Motor neuron (in vitro differentiated cells): ENCODE measurements around the gene UBE2K. TPM values are rescaled to one million over a fixed set of nuclear protein-coding genes. Genes with fewer than 3 reads are reported as not detected.
"Not testable (repeated sequence)": the region's sequence is repeated elsewhere in the genome, so short reads cannot be mapped to it uniquely, and the experiment has no call there.

ENCODE experiments used
- ATAC-seq, 8 experiments: fragments of 200-7000 bp; cut with Tn5 transposase; replicated peaks in 6 of 8; 2 replicates each; pipeline ENCODE4 v1.8.0; 2021; ENCODE audit warnings: mild to moderate bottlenecking in 8 of 8, moderate library complexity in 8 of 8
- H3K27ac ChIP-seq, 2 donors: fragments of 250-450 bp; sonication (Bioruptor Pico); 2 replicates each; pipeline ENCODE4 v1.9.0; 2021; ENCODE audit warnings: antibody characterized with exemption in 2 of 2, mild to moderate bottlenecking in 2 of 2, moderate library complexity in 1 of 2
- H3K4me1 ChIP-seq, 2 donors: fragments of 250-450 bp; sonication (Bioruptor Pico); replicated peaks in 1 of 2; 2 replicates each; pipeline ENCODE4 v1.6.1; 2021; ENCODE audit warnings: antibody characterized with exemption in 2 of 2, mild to moderate bottlenecking in 2 of 2, moderate library complexity in 1 of 2
- H3K4me3 ChIP-seq, 5 donors: fragments of 250-450 bp; sonication (Bioruptor Pico); 2 replicates each; pipeline ENCODE4 v1.9.0; 2021; ENCODE audit warnings: antibody characterized with exemption in 5 of 5, mild to moderate bottlenecking in 5 of 5, moderate library complexity in 4 of 5
- WGBS, 10 experiments: fragments of 450-650 bp; shearing (Covaris generic); methylation state at CpG; one replicate each; pipeline ENCODE4 v1.0.0; 2022; 5-methylcytosine and 5-hydroxymethylcytosine counted together
- in situ Hi-C, 9 experiments: fragments of 400-800 bp; cut with MboI; loops; one replicate each; pipeline ENCODE4 v1.15.0; 2021; ENCODE audit warnings: low sequenced_read_pairs in 9 of 9, low pct_unique_long_range_greater_than_20kb in 2 of 9; ENCODE audit not compliant: unreplicated experiment in 9 of 9
- total RNA-seq, 8 experiments: library from RNA; unstranded; fragments of 300-600 nt; gene quantifications; 2 replicates each; pipeline versions ENCODE4 v1.2.3 to v1.2.4, GENCODE V29; 2022

Gene UBE2K
- total RNA-seq, 8 experiments from 2014 or later: 26.2 to 69.4 (median 37.4) TPM

DNA sequence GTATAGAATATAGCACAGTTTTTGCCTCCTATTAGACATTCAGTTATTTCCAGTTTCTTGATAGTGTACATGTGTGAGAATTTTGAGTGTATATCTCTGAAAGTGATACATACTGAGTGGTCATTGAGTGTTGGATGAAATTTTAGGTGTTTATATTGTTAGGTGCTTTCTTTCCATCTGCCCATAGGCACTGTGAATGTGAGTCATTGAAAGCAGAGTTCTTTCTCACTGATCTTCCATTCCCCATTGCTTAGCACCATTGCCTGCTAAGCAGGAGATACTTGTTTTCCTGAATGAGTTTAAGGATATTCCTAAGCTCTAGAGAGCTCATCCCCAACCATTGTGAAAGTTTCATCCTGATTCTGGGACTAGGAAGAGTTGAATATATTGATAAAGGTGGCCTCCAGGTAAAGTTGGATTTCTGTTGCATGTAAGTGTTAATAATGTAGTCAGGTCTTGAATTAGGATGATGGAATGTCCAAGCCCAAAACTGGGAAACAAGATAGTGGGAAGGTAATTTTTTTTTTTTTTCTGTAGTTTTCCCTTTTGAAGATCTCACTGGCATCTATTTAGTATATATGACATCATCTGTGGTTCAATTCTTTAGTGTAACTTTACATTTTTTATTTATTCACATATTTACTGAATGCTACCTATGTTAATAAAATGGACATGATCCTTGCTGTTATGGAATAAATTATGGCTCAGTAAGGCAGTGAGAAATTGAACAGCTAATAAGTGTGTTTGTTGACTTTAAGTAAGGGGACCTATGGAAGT is 22.1 kb downstream of the UBE2K start:
- H3K4me3 ChIP-seq: no peak overlapping the region
- ATAC-seq: peak in 2 of 8 experiments; percentile 28 to 49
- no peak overlapping the region for H3K27ac ChIP-seq
- no peaks in the 10 kb centered on the region for H3K4me1 ChIP-seq
- in situ Hi-C loops: no loop called here

DNA sequence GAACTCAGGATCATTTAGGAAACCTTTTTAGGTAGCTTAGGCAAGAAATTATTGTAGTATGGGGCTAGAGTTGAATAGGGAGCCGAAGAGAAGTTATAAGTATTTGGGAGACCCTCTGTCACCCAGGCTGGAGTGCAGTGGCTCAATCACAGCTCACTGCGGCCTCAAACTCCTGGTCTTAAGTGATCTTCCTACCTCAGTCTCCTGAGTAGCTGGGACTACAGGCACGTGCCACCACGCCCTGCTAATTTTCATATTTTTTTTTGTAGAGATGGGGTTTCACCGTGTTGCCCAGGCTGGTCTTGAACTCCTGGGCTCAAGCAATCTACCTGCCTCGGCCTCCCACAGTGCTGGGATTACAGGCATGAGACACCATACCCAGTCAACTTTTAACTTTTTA is 23.3 kb downstream of the UBE2K start:
- ATAC-seq, in situ Hi-C loops, H3K27ac ChIP-seq: not testable (repeated sequence)

DNA sequence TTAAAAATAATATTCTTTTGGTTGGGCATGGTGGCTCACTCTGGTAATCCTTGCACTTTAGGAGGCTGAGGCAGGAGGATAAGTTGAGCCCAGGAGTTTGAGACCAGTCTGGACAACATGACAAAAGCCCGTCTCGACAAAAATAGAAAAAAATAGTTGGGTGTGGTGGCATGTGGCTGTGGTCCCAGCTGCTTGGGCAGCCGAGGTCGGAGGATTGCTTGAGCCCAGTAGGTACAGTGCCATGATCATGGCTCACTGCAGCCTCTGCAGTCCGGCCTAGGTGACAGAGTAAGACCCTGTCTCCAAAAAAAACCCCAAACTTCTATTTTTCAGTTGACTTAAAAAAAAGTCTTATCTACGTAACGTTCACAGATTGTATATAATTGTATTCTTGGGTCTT is 23.9 kb downstream of the UBE2K start:
- no peaks in the 10 kb centered on the region for H3K4me1 ChIP-seq
- no peak overlapping the region for H3K27ac ChIP-seq
- no peak for ATAC-seq
- 33 to 100% (median 70%) methylated on average over 2 to 7 of the region's 7 CpGs; no CpG with 5 or more reads in 1 of the 10 experiments for WGBS, 10 experiments
- no peak overlapping the region for H3K4me3 ChIP-seq
- in situ Hi-C loops: no loop called here

More for the DNA sequence above, 23.3 kb downstream of the UBE2K start:
- not testable (repeated sequence) for H3K4me1 ChIP-seq, H3K4me3 ChIP-seq
- WGBS, 10 experiments: 84 to 100% (median 91%) methylated on average over 3 to 6 of the region's 6 CpGs; no CpG with 5 or more reads in 2 of the 10 experiments

DNA sequence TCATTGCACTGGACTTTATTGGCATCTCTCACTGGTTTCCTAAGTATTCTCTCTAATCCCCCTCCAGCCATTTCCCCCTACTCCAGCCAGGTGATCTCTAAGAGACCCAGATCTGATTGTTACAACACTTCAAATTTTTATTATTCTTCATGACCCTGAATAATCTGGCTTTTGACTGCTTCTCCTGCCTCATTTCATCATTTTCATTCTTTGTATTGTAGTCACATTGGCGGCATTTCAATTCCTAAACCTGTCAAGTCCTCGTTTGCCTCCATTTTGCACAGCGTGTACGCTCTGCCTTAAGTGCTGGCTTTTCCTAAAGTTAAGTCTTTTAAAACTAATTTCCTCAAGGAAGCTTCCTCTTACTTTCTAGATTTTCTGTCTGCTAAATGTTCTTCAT is 31.6 kb downstream of the UBE2K start:
- in situ Hi-C loops: no loop called here
- Histone ChIP-seq H3K27ac (no peak overlapping the region), H3K4me1 (peaks cover 0 to 2% of the 10 kb centered on the region in 2 donors), H3K4me3 (no peak overlapping the region)
- no peak for ATAC-seq
- WGBS, 10 experiments: 53 to 96% (median 84%) methylated on average over 3 to 4 of the region's 4 CpGs; no CpG with 5 or more reads in 1 of the 10 experiments

DNA sequence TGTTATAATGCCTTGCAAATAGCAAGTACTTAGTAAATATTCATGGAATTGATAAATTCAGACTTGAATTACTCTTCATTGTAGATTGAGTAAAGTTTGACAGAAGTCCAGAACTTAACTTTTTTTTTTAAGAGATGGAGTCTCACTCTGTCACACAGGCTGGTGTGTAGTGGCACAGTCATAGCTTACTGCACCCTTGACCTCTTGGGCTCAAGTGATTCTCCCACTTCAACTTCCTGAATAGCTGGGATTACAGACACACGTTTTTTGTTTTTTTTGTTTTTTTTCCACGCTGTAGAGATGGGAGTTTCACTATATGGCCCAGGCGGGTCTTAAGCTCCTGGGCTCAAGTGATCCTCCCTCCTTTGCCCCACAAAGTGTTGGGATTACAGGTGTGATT is 32.1 kb downstream of the UBE2K start:
- 40 to 100% (median 87%) methylated on average over 1 to 3 of the region's 3 CpGs; no CpG with 5 or more reads in 2 of the 10 experiments for WGBS, 10 experiments
- no peak overlapping the region for H3K27ac ChIP-seq
- in situ Hi-C loops: no loop called here

DNA sequence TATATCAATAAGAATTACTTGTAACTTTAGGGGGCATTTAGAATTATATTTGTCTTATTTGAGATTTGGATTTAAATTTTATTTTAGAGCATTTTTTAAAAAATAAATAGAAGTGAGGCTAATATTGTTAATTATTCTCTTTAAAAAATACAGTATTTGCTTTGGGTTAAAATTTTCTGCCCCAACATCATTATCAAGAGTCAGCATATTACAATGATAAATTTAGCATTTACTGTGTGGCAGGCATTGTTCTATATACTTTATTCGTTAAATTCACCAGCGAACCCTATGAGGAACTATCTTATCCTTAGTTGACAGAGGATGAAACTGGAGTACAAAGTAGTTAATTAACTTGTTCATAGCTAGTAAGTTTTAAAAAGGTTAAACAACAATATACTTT is 34.0 kb downstream of the UBE2K start:
- H3K27ac ChIP-seq: no peak overlapping the region
- no peak overlapping the region for H3K4me3 ChIP-seq
- H3K4me1 ChIP-seq: peaks cover 0 to 2% of the 10 kb centered on the region in 2 donors
- ATAC-seq: no peak
- WGBS, 10 experiments: 92 to 100% (median 100%) methylated on average over 2 of the region's 2 CpGs; no CpG with 5 or more reads in 2 of the 10 experiments
- in situ Hi-C loops: no loop called here

More for the DNA sequence above, 32.1 kb downstream of the UBE2K start:
- no peak for ATAC-seq
- Histone ChIP-seq H3K4me3 (no peak overlapping the region), H3K4me1 (peaks cover 0 to 2% of the 10 kb centered on the region in 2 donors)

DNA sequence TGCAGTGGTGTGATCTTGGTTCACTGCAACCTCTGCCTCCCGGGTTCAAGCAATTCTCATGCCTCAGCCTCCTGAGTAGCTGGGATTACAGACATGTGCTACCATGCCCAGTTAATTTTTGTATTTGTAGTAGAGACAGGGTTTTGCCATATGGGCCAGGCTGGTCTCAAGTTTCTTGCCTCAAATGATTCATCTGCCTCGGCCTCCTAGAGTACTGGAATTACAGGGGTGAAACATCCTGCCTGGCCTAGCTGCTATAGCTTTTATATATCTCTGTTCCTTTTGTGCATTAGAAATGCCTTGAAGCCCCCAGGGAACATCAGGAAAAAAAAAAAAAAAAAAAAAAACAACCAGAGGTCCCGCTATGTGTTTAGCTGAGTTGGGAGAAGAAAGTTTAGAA is 34.8 kb downstream of the UBE2K start:
- 0 to 100% (median 86%) methylated on average over 1 to 3 of the region's 3 CpGs; no CpG with 5 or more reads in 1 of the 10 experiments for WGBS, 10 experiments
- in situ Hi-C loops: no loop called here
- peak in 2 of 8 experiments; percentile 84 to 97 for ATAC-seq
- Histone ChIP-seq H3K27ac (no peak overlapping the region), H3K4me3 (no peak overlapping the region), H3K4me1 (peaks cover 0 to 2% of the 10 kb centered on the region in 2 donors)

DNA sequence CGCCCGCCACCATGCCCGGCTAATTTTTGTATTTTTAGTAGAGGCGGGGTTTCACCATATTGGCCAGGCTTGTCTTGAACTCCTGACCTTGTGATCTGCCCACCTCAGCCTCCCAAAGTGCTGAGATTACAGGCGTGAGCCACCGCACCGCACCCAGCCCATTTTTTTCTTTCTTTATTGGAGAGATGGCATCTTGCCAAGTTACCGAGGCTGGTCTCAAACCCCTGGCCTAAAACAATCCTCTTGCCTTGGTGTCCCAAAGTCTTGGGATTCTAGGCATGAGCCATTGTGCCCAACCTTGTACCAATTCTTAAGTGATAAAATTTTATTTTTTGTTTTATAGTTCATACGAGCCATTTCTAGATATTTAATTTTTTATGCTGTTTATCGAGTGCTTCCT is 41.7 kb downstream of the UBE2K start:
- ATAC-seq, H3K4me1 ChIP-seq, H3K4me3 ChIP-seq, H3K27ac ChIP-seq, in situ Hi-C loops: not testable (repeated sequence)
- 89 to 100% (median 96%) methylated on average over 2 to 9 of the region's 10 CpGs for WGBS, 10 experiments

DNA sequence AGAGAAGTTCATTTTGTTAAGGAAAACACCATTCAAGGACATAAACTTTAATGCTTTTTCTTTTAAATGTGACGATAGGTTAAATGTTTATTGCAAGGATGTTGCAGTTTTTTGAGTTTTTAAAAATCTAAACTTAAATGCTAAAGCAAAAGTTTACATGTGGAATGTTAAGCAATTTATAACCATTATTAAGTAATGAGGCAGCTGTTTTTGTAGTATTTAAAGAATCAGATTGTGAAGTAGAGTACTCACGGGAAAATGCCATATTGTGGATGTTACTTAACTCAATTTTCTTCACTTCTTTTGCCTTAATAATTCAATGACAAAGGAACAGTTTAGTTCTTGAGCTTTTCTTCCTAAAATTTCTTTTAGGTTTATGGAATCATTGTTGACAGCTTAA is 43.5 kb downstream of the UBE2K start:
- H3K4me1 ChIP-seq: no peaks in the 10 kb centered on the region
- in situ Hi-C loops: no loop called here
- no peak overlapping the region for H3K4me3 ChIP-seq
- 75 to 100% (median 93%) methylated on average over 2 of the region's 2 CpGs; no CpG with 5 or more reads in 1 of the 10 experiments for WGBS, 10 experiments
- no peak for ATAC-seq
- no peak overlapping the region for H3K27ac ChIP-seq

DNA sequence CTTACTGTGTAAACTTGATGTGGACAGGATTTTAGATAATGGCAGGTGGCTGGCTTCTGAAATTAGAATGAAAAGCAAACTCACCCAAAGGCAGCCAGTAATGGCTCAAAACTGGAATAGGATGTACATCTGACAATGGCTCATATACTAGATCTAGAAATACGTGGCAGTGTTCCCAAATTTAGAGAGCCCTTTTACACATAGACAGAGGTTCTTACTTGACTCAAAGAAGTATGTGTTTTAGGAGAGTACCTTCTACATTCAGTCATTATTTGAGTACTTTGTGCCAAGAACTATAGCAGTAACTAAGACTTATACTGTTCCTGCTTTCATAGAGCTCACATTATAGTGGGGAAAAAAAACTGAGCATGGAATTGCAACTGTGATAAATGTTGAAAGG is 48.0 kb downstream of the UBE2K start:
- WGBS, 10 experiments: 80 to 100% (median 100%) methylated on average over 1 of the region's 1 CpG; no CpG with 5 or more reads in 2 of the 10 experiments
- ATAC-seq: no peak
- H3K27ac ChIP-seq: no peak overlapping the region
- H3K4me1 ChIP-seq: no peaks in the 10 kb centered on the region
- in situ Hi-C loops: no loop called here
- no peak overlapping the region for H3K4me3 ChIP-seq

DNA sequence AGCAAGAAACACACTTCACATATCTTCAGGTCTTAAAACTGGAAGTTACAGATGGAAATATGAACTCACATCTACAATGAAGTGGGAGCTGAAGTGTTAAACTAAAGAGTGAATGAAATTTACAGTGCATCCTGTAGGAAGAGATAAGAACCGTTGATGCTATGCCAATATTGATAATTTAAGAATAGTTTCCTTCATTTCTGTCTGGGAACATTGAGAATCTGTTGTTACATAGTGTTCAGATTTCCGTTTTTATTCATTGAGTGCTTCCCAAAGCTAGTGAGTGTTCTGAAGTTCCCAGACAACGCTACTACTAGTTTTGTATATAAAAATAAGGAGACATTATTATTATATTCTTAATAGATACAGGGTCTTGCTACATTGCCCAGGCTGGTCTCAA is 52.3 kb downstream of the UBE2K start:
- no peak overlapping the region for H3K4me3 ChIP-seq
- in situ Hi-C loops: no loop called here
- H3K27ac ChIP-seq: no peak overlapping the region
- H3K4me1 ChIP-seq: no peaks in the 10 kb centered on the region
- no peak for ATAC-seq
- WGBS, 10 experiments: 45 to 100% (median 85%) methylated on average over 2 to 3 of the region's 3 CpGs; no CpG with 5 or more reads in 1 of the 10 experiments

DNA sequence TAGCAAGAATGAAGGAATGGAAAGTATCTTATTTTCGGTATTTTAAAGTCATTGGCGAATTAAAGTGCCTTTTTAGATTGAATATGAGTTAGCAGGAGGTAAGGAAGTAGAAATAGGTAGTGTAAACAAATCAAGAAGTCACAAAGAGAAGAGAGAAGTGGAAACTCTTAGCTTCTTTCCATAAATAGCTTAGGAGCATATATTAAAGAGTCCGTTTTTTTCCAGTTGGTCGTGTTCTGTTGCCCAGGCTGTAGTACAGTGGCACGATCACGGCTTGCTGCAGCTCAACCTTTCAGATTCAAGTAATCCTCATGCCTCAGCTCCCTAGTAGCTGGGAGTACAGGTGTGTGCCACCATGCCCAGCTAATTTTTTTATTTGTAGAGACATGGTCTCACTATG is 56.4 kb downstream of the UBE2K start:
- in situ Hi-C loops: no loop called here
- no peaks in the 10 kb centered on the region for H3K4me1 ChIP-seq
- WGBS, 10 experiments: 90 to 100% (median 95%) methylated on average over 4 to 6 of the region's 6 CpGs; no CpG with 5 or more reads in 1 of the 10 experiments
- H3K4me3 ChIP-seq: no peak overlapping the region
- ATAC-seq: no peak
- H3K27ac ChIP-seq: no peak overlapping the region

DNA sequence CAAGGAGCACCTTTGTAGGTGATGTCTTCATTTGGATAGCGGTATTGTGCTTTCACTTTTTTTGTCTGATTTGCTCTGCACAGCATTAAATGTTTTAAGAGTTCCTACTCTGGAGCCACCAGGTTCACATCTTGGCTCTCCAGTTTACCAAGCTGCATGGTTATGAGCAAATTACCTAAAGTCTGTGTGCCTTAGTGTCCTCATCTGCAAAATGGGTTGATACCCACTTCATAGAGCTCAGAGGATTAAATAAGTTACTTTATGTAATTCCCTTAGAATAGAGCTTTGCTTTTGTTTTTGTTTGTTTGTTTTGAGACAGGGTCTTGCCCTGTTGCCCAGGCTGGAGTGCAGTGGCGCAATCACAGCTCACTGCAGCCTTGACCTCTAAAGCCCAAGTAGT is 58.2 kb downstream of the UBE2K start:
- H3K4me3 ChIP-seq: no peak overlapping the region
- no peaks in the 10 kb centered on the region for H3K4me1 ChIP-seq
- 80 to 100% (median 97%) methylated on average over 1 to 2 of the region's 2 CpGs; no CpG with 5 or more reads in 2 of the 10 experiments for WGBS, 10 experiments
- ATAC-seq: no peak
- in situ Hi-C loops: no loop called here
- no peak overlapping the region for H3K27ac ChIP-seq

DNA sequence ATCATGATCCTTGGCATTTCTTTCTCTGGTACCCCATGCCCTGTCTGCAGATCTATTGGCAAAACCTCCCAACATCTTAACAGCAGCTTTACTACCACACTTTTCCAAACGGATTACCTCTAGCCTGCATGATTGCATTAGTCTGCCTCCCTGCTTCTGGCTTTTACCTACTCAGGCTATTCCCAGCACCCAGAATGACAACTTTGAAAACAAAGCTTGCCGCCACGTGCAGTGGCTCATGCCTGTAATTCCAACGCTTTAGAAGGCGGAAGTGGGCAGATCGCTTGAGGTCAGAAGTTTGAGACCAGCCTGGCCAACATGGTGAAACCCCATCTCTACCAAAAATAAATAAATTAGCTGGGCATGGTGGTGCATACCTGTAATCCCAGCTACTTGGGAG is 60.2 kb downstream of the UBE2K start:
- Histone ChIP-seq H3K4me3 (no peak overlapping the region), H3K4me1 (no peaks in the 10 kb centered on the region), H3K27ac (no peak overlapping the region)
- WGBS, 10 experiments: 75 to 100% (median 92%) methylated on average over 1 to 4 of the region's 6 CpGs; no CpG with 5 or more reads in 3 of the 10 experiments
- in situ Hi-C loops: no loop called here
- ATAC-seq: no peak
